MCF 10A (cell line): ENCODE results near the gene TIAM1. TPM values are rescaled to one million over a fixed set of nuclear protein-coding genes. Genes with fewer than 3 reads are reported as not detected.

ENCODE experiments used
- BruUV-seq: library from RNA; stranded (reverse); fragments of 400-500 nt; replicated peaks from 2 replicates; lab custom pipeline; 2021; lab: Mats Ljungman, UMichigan
- CTCF ChIA-PET: fragments of 300-600 bp; sonication (Branson Sonifier 250); formaldehyde crosslinking; extraction: SDS; loops from one replicate; lab custom pipeline; 2021; ENCODE audit warnings: antibody characterized with exemption, inconsistent platforms; lab: Yijun Ruan, JAX
- POLR2A ChIA-PET: fragments of 300-600, 350-650 bp; sonication (Branson Sonifier 250); formaldehyde crosslinking; extraction: SDS; loops from one replicate; lab custom pipeline; 2020; ENCODE audit warnings: antibody characterized with exemption, inconsistent platforms; lab: Yijun Ruan, JAX
- DNase-seq: peaks from one replicate; pipeline ENCODE4 v3.0.0-alpha.2; 2018; ENCODE audit not compliant: unreplicated experiment
- H3K27ac Mint-ChIP-seq: one replicate; pipeline ENCODE4 v1.8.0; 2022; ENCODE audit warnings: mild to moderate bottlenecking, low read depth, mixed read lengths; ENCODE audit not compliant: unreplicated experiment
- H3K27me3 Mint-ChIP-seq: one replicate; pipeline ENCODE4 v1.8.0; 2022; ENCODE audit warnings: mixed read lengths; ENCODE audit not compliant: insufficient read depth, unreplicated experiment
- H3K36me3 Mint-ChIP-seq: one replicate; pipeline ENCODE4 v1.8.0; 2022; ENCODE audit warnings: mild to moderate bottlenecking, moderate library complexity, mixed read lengths; ENCODE audit not compliant: insufficient read depth, unreplicated experiment
- H3K4me1 Mint-ChIP-seq: one replicate; pipeline ENCODE4 v1.8.0; 2022; ENCODE audit warnings: mixed read lengths; ENCODE audit not compliant: insufficient read depth, unreplicated experiment
- H3K4me3 Mint-ChIP-seq: one replicate; pipeline ENCODE4 v1.8.0; 2022; ENCODE audit warnings: mild to moderate bottlenecking, moderate library complexity, mixed read lengths; ENCODE audit not compliant: unreplicated experiment
- H3K9me3 Mint-ChIP-seq: one replicate; pipeline ENCODE4 v1.8.0; 2022; ENCODE audit warnings: mixed read lengths; ENCODE audit not compliant: unreplicated experiment
- CTCF ChIP-seq: fragments of 200-600 bp; IDR thresholded peaks from one replicate; pipeline ENCODE4 v1.8.0; 2022; ENCODE audit warnings: antibody characterized with exemption, mild to moderate bottlenecking; ENCODE audit not compliant: unreplicated experiment
- intact Hi-C: fragments of 100-400 bp; cut with micrococcal nuclease; formaldehyde crosslinking; loops from 2 replicates; pipeline ENCODE4 v1.14.1; 2022
- total RNA-seq: library from RNA; stranded (reverse); gene quantifications from 2 replicates; pipeline ENCODE4 v1.2.3, GENCODE V29; 2022

The TIAM1 gene
- total RNA-seq, 1 experiment from 2014 or later, result 9.8 TPM

- BruUV-seq, result no TSS peak
- Mint-ChIP-seq H3K27ac (no peak overlapping the region), H3K36me3 (no peaks in the 10 kb centered on the region), H3K4me1 (no peaks in the 10 kb centered on the region), H3K4me3 (no peak overlapping the region), H3K27me3 (no peaks in the 10 kb centered on the region), H3K9me3 (no peaks in the 10 kb centered on the region)
- no peak for TF ChIP-seq CTCF
- ChIA-PET CTCF (interaction anchor here (1.8 kb wide), 1 partner anchor 56 kb away, joined by 5 read pairs; no protein-coding TSS in a partner anchor), POLR2A (interaction anchor here (1.4 kb wide), 1 partner anchor 56 kb away, joined by 3 read pairs; no protein-coding TSS in a partner anchor)
- no peak for DNase-seq
- intact Hi-C loops, result no loop called here
Measured at GRCh38 chr21:31254131-31254530, 89.9 kb downstream of the TIAM1 start.

- Mint-ChIP-seq H3K36me3 (no peaks in the 10 kb centered on the region), H3K27me3 (no peaks in the 10 kb centered on the region), H3K27ac (no peak overlapping the region), H3K4me1 (peaks cover 4% of the 10 kb centered on the region), H3K9me3 (no peaks in the 10 kb centered on the region), H3K4me3 (no peak overlapping the region)
- no peak for TF ChIP-seq CTCF
- ChIA-PET POLR2A (no interaction called here), CTCF (interaction anchor here (1.8 kb wide), 1 partner anchor 55 kb away, joined by 5 read pairs; no protein-coding TSS in a partner anchor)
- DNase-seq, result no peak
- BruUV-seq, result no TSS peak
- intact Hi-C loops, result no loop called here
Measured at GRCh38 chr21:31253684-31254083, 90.4 kb downstream of the TIAM1 start.

- Mint-ChIP-seq H3K27me3 (no peaks in the 10 kb centered on the region), H3K9me3 (no peaks in the 10 kb centered on the region), H3K4me3 (no peak overlapping the region), H3K36me3 (no peaks in the 10 kb centered on the region), H3K27ac (no peak overlapping the region), H3K4me1 (peaks cover 8% of the 10 kb centered on the region)
- TF ChIP-seq CTCF, result no peak
- ChIA-PET POLR2A (interaction anchor here (0.7 kb wide), 1 partner anchor 87 kb away, joined by 3 read pairs; no protein-coding TSS in a partner anchor), CTCF (interaction anchor here (1.2 to 1.8 kb wide), 2 partner anchors 9 to 54 kb away, joined by 3 to 5 read pairs; no protein-coding TSS in a partner anchor)
- DNase-seq, result no peak
- no TSS peak for BruUV-seq
- intact Hi-C loops, result no loop called here
Measured at GRCh38 chr21:31252611-31253010, 91.5 kb downstream of the TIAM1 start.

- BruUV-seq, result no TSS peak
- Mint-ChIP-seq H3K36me3 (no peaks in the 10 kb centered on the region), H3K4me1 (peaks cover 8% of the 10 kb centered on the region), H3K27ac (no peak overlapping the region), H3K4me3 (no peak overlapping the region), H3K27me3 (no peaks in the 10 kb centered on the region), H3K9me3 (no peaks in the 10 kb centered on the region)
- intact Hi-C loops, result no loop called here
- CTCF ChIA-PET, result interaction anchor here (1.2 to 1.8 kb wide), 2 partner anchors 9 to 54 kb away, joined by 3 to 5 read pairs; no protein-coding TSS in a partner anchor
- no peak for TF ChIP-seq CTCF
- POLR2A ChIA-PET, result interaction anchor here (0.7 kb wide), 1 partner anchor 88 kb away, joined by 3 read pairs; no protein-coding TSS in a partner anchor
- DNase-seq, result no peak
Measured at GRCh38 chr21:31252091-31252490, 92.0 kb downstream of the TIAM1 start.
